GM12878 (cell line): Measurements from ENCODE around the gene DEFB110.

Source experiments
- EED ChIP-seq: sonication (generic); IDR thresholded peaks from 2 replicates; pipeline ENCODE4 v1.6.1; 2016; ENCODE audit warnings: antibody characterized with exemption, low read depth
- EZH2 ChIP-seq: IDR thresholded peaks from 2 replicates; pipeline ENCODE4 v1.6.1; 2012; ENCODE audit warnings: low read depth, mild to moderate bottlenecking, control low read depth, inconsistent platforms, low read length, borderline replicate concordance; ENCODE audit not compliant: control insufficient read depth
- POLR2A ChIP-seq: IDR thresholded peaks from 2 replicates; pipeline ENCODE4 v1.6.1; 2011; ENCODE audit warnings: low read depth, mild to moderate bottlenecking, low read length
- SIN3A ChIP-seq: IDR thresholded peaks from 2 replicates; pipeline ENCODE4 v1.6.1; 2012; ENCODE audit warnings: low read depth, low read length, improper control_type of control experiment
- SMARCA5 ChIP-seq: fragments of 450-650 bp; IDR thresholded peaks from 2 replicates; pipeline ENCODE4 v1.6.1; 2017; ENCODE audit warnings: mild to moderate bottlenecking
- YY1 ChIP-seq: IDR thresholded peaks from 2 replicates; pipeline ENCODE4 v1.6.1; 2011; ENCODE audit warnings: low read depth, mild to moderate bottlenecking, low read length
- TF ChIP-seq, protein P1 (sequence below), 3 experiments: IDR thresholded peaks in 2 of 3; conservative IDR thresholded peaks in 1 of 3; 2 replicates each; pipeline ENCODE4 v1.5.1; 2011; ENCODE audit warnings: low read depth in 3 of 3, low read length in 3 of 3, mild to moderate bottlenecking in 3 of 3, control low read depth in 2 of 3, moderate library complexity in 2 of 3, inconsistent platforms in 1 of 3, mixed read lengths in 1 of 3; ENCODE audit not compliant: control insufficient read depth in 2 of 3, insufficient read depth in 1 of 3; ENCODE audit errors: extremely low read depth in 1 of 3
- TF ChIP-seq, protein P2 (sequence below): fragments of 450-650 bp; IDR thresholded peaks from 2 replicates; pipeline ENCODE4 v1.6.1; 2014; ENCODE audit warnings: mild to moderate bottlenecking
- TF ChIP-seq, protein P3 (sequence below): IDR thresholded peaks from 2 replicates; pipeline ENCODE4 v1.6.1; 2011; ENCODE audit warnings: borderline replicate concordance, low read depth, mild to moderate bottlenecking, moderate library complexity, mixed read lengths, low read length; ENCODE audit not compliant: insufficient read depth; ENCODE audit errors: extremely low read length
- TF ChIP-seq, protein P4 (sequence below): IDR thresholded peaks from 2 replicates; pipeline ENCODE4 v1.6.1; 2012; ENCODE audit warnings: improper control_type of control experiment, low read depth, low read length; ENCODE audit not compliant: insufficient replicate concordance

DNA sequence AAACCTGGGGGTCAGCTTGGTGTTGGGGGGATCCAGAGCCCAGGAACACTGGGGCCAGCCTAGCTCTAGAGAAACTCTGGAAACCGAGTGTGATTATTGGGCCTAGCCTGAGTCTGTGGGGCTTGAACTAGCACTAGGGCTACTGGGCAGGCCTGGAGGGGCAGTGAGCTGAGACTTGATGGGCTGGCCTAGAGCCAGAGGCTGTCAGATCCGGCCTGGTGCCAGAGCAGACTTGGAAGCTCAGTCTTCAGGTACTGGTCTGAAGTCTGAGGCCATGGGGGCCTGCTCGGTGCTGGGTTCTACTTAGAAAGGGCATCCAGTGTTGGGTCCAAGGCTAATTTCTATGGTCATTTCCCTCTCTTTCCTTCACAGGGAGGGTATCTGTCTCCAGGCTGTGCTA lies 25.2 kb upstream of the DEFB110 start:
- TF ChIP-seq, protein P1, sequence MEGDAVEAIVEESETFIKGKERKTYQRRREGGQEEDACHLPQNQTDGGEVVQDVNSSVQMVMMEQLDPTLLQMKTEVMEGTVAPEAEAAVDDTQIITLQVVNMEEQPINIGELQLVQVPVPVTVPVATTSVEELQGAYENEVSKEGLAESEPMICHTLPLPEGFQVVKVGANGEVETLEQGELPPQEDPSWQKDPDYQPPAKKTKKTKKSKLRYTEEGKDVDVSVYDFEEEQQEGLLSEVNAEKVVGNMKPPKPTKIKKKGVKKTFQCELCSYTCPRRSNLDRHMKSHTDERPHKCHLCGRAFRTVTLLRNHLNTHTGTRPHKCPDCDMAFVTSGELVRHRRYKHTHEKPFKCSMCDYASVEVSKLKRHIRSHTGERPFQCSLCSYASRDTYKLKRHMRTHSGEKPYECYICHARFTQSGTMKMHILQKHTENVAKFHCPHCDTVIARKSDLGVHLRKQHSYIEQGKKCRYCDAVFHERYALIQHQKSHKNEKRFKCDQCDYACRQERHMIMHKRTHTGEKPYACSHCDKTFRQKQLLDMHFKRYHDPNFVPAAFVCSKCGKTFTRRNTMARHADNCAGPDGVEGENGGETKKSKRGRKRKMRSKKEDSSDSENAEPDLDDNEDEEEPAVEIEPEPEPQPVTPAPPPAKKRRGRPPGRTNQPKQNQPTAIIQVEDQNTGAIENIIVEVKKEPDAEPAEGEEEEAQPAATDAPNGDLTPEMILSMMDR (IDR thresholded peaks at IDR 0.05 in 2 of 3, conservative IDR thresholded peaks at IDR 0.05 in 1 of 3; ENCODE audit: control insufficient read depth in 2 of 3, extremely low read depth in 1 of 3, insufficient read depth in 1 of 3, low read depth in 3 of 3, low read length in 3 of 3) = no peak
- TF ChIP-seq EZH2 (no peak), YY1 (no peak), POLR2A (no peak), SMARCA5 (no peak), SIN3A (no peak), EED (no peak)
- TF ChIP-seq, protein P2, sequence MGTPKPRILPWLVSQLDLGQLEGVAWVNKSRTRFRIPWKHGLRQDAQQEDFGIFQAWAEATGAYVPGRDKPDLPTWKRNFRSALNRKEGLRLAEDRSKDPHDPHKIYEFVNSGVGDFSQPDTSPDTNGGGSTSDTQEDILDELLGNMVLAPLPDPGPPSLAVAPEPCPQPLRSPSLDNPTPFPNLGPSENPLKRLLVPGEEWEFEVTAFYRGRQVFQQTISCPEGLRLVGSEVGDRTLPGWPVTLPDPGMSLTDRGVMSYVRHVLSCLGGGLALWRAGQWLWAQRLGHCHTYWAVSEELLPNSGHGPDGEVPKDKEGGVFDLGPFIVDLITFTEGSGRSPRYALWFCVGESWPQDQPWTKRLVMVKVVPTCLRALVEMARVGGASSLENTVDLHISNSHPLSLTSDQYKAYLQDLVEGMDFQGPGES = no peak
- TF ChIP-seq, protein P3, sequence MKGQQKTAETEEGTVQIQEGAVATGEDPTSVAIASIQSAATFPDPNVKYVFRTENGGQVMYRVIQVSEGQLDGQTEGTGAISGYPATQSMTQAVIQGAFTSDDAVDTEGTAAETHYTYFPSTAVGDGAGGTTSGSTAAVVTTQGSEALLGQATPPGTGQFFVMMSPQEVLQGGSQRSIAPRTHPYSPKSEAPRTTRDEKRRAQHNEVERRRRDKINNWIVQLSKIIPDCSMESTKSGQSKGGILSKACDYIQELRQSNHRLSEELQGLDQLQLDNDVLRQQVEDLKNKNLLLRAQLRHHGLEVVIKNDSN = no peak
- TF ChIP-seq, protein P4, sequence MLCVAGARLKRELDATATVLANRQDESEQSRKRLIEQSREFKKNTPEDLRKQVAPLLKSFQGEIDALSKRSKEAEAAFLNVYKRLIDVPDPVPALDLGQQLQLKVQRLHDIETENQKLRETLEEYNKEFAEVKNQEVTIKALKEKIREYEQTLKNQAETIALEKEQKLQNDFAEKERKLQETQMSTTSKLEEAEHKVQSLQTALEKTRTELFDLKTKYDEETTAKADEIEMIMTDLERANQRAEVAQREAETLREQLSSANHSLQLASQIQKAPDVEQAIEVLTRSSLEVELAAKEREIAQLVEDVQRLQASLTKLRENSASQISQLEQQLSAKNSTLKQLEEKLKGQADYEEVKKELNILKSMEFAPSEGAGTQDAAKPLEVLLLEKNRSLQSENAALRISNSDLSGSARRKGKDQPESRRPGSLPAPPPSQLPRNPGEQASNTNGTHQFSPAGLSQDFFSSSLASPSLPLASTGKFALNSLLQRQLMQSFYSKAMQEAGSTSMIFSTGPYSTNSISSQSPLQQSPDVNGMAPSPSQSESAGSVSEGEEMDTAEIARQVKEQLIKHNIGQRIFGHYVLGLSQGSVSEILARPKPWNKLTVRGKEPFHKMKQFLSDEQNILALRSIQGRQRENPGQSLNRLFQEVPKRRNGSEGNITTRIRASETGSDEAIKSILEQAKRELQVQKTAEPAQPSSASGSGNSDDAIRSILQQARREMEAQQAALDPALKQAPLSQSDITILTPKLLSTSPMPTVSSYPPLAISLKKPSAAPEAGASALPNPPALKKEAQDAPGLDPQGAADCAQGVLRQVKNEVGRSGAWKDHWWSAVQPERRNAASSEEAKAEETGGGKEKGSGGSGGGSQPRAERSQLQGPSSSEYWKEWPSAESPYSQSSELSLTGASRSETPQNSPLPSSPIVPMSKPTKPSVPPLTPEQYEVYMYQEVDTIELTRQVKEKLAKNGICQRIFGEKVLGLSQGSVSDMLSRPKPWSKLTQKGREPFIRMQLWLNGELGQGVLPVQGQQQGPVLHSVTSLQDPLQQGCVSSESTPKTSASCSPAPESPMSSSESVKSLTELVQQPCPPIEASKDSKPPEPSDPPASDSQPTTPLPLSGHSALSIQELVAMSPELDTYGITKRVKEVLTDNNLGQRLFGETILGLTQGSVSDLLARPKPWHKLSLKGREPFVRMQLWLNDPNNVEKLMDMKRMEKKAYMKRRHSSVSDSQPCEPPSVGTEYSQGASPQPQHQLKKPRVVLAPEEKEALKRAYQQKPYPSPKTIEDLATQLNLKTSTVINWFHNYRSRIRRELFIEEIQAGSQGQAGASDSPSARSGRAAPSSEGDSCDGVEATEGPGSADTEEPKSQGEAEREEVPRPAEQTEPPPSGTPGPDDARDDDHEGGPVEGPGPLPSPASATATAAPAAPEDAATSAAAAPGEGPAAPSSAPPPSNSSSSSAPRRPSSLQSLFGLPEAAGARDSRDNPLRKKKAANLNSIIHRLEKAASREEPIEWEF = no peak
